Mammary epithelial cell (primary cell): ENCODE data around the gene RALGPS2.

Experiments used
- CTCF ChIP-seq, 2 donors: IDR thresholded peaks in 1 of 2; conservative IDR thresholded peaks in 1 of 2; 2 replicates each; pipeline ENCODE4 v1.5.1; 2011 to 2012; ENCODE audit warnings: inconsistent platforms in 2 of 2, low read length in 2 of 2, mild to moderate bottlenecking in 2 of 2, control low read depth in 1 of 2, low read depth in 1 of 2; ENCODE audit not compliant: insufficient read depth in 1 of 2; ENCODE audit errors: extremely low read depth in 1 of 2
- EZH2 ChIP-seq: IDR thresholded peaks from 2 replicates; pipeline ENCODE4 v1.6.1; 2012; ENCODE audit warnings: low read length, inconsistent platforms, borderline replicate concordance

- TF ChIP-seq CTCF (conservative IDR thresholded peaks at IDR 0.05 in 1 of 2, IDR thresholded peaks at IDR 0.05 in 1 of 2; ENCODE audit: extremely low read depth in 1 of 2, insufficient read depth in 1 of 2, low read depth in 1 of 2, low read length in 2 of 2) (no peak), EZH2 (no peak)
These were observed 132.1 kb downstream of the RALGPS2 start for GRCh38 chr1:178857126-178857525.
